Gastrocnemius medialis (tissue), 4 donors: ENCODE results near the gene GPAM. TPM values are rescaled to one million over a fixed set of nuclear protein-coding genes. Genes with fewer than 3 reads are reported as not detected.
A peak's percentile ranks its signal among the peaks of the same experiment; 100 is the strongest.

Experiments used
- ATAC-seq, 2 donors: fragments of 150-250 bp; one replicate each; pipeline ENCODE4 v1.9.1; 2016
- DNase-seq, 2 donors: peaks; one replicate each; pipeline ENCODE4 v3.0.0-alpha.2; 2019
- H3K27ac ChIP-seq, 4 donors: fragments of 200-600 bp; sonication (generic); 1 replicate in 1 of 4; 2 replicates in 3 of 4; pipeline ENCODE4 v1.5.1; 2016 to 2018; ENCODE audit warnings: mild to moderate bottlenecking in 2 of 4, moderate library complexity in 1 of 4
- H3K27me3 ChIP-seq, 3 donors: fragments of 200-600 bp; sonication (generic) in 2 of 3; 1 replicate in 1 of 3; 2 replicates in 2 of 3; pipeline versions ENCODE4 v1.5.1 to v1.6.0; 2016 to 2019; ENCODE audit warnings: mild to moderate bottlenecking in 1 of 3, moderate library complexity in 1 of 3
- H3K36me3 ChIP-seq, 2 donors: fragments of 200-600 bp; sonication (generic) in 1 of 2; one replicate each; pipeline ENCODE4 v1.5.1; 2017 to 2018
- H3K4me1 ChIP-seq, 2 donors: fragments of 200-600 bp; sonication (generic) in 1 of 2; one replicate each; pipeline ENCODE4 v1.5.1; 2016 to 2017; ENCODE audit warnings: mild to moderate bottlenecking in 2 of 2
- H3K4me3 ChIP-seq, 4 donors: fragments of 200-600 bp; sonication (generic) in 3 of 4; 1 replicate in 1 of 4; 2 replicates in 3 of 4; pipeline ENCODE4 v1.5.1; 2016 to 2019; ENCODE audit warnings: mild to moderate bottlenecking in 2 of 4
- H3K9me3 ChIP-seq, 3 donors: fragments of 200-600 bp; sonication (generic) in 2 of 3; 1 replicate in 1 of 3; 2 replicates in 2 of 3; pipeline ENCODE4 v1.5.1; 2016 to 2019
- POLR2A ChIP-seq, 2 donors: fragments of 450-650 bp; IDR thresholded peaks; one replicate each; pipeline ENCODE4 v1.6.1; 2017; ENCODE audit warnings: antibody characterized with exemption in 2 of 2, mild to moderate bottlenecking in 2 of 2, moderate library complexity in 2 of 2
- in situ Hi-C, 4 donors: fragments of 200-750 bp; cut with MboI; loops; one replicate each; pipeline versions ENCODE4 v1.15.0 to v1.8.0; 2017; ENCODE audit warnings: low sequenced_read_pairs in 4 of 4
- intact Hi-C: fragments of 100-400 bp; cut with DNase I; formaldehyde crosslinking; loops from one replicate; pipeline ENCODE4 v1.15.1; 2023; ENCODE audit warnings: low total_unique reads
- total RNA-seq, 4 donors: library from RNA; depleted of rRNA; stranded (reverse); fragments of >200 nt; gene quantifications; one replicate each; pipeline versions ENCODE4 v1.1.0 to v1.2.3, GENCODE V29; 2016
- TF ChIP-seq, protein P1 (sequence below), 5 experiments: fragments of 450-650 bp in 3 of 5; fragments of 200-600 bp in 2 of 5; sonication (generic) in 2 of 5; IDR thresholded peaks in 4 of 5; conservative IDR thresholded peaks in 1 of 5; 1 replicate in 4 of 5; 2 replicates in 1 of 5; pipeline ENCODE4 v1.5.1; 2016 to 2019; ENCODE audit warnings: antibody characterized with exemption in 5 of 5, mild to moderate bottlenecking in 3 of 5, moderate library complexity in 3 of 5

GPAM gene
- 1 to 10 TPM; 4.0 to 9.0 (median 4.6) TPM for total RNA-seq

DNA sequence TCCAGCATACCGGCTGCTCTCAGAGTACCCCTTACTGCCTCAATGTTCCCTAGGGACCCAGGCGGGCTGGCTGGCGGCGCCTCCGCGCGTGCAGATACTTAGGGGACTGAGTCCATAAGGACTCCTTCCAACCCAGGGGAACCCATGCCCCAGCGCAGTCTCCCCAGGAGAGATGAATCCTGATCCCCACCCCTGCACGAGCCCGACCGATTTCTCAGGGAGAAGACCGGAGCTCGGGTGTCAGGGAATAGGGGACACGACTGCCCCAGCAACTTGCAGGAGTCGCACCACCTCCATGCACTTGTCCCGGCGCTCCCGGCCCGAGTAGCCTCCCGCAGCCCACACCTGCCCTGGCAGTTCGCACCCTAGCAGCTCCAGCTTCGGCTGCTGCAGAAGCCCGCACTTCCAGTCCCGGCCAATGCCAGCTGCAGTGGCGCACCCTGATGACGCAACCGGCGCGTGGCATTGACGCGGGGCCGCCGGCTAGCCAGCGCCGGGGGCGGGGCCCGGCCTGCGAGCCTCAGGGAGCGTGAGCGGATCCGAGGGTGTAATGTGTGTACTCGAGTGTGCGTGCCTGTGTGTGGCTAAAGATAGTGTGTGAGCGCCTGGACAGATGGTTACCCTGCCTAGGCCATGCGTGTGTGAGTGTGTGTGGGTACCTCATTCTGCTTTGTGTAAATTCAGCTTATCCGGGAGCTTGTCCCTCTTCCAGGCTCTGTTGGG lies at the start of gene GPAM:
Gene GPAM (minus strand): TSS at position 437 of the 723 bp plus-strand sequence. CDS start 1,981 bp downstream, outside the sequence.
- ATAC-seq = peak; percentile 95 to 97
- in situ Hi-C loops = loop anchor here (5.0 to 25.0 kb wide), 4 partner anchors 129 to 279 kb away; partner anchors contain the start of genes VTI1A (in 3 of the 4) and ZDHHC6 (in 3 of the 4)
- intact Hi-C loops = loop anchor here (2.0 to 5.0 kb wide), 3 partner anchors 123 to 264 kb away; partner anchors contain the start of genes VTI1A and ZDHHC6

DNA sequence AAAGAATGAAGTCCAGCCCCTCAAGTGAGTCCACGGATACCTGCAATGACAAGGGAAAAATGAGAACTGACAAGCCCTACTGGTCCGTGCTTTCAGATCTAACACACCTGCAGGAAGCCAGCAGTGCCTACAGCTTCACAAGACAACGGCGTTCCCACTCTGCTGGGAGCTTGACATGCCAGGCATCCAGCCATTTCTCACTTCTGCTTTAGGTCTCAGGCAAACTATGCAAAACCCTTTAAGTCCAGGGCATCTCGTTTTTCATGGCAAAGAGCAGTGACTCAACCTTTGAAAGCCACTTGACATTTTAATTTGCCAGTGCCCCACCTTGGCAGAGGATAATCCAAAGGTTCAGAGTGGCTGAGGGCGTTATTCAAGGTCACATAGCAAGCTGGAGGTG lies 49.1 kb upstream of the GPAM start:
- Histone ChIP-seq H3K27me3 (no peaks in the 10 kb centered on the region), H3K27ac (no peak overlapping the region), H3K4me1 (peaks cover 6 to 14% of the 10 kb centered on the region in 2 donors), H3K9me3 (no peaks in the 10 kb centered on the region), H3K4me3 (no peak overlapping the region), H3K36me3 (no peaks in the 10 kb centered on the region)
- intact Hi-C loops (no loop called here), in situ Hi-C loops (no loop called here)
- DNase-seq = no peak
- no peak for ATAC-seq
- TF ChIP-seq, protein P1, sequence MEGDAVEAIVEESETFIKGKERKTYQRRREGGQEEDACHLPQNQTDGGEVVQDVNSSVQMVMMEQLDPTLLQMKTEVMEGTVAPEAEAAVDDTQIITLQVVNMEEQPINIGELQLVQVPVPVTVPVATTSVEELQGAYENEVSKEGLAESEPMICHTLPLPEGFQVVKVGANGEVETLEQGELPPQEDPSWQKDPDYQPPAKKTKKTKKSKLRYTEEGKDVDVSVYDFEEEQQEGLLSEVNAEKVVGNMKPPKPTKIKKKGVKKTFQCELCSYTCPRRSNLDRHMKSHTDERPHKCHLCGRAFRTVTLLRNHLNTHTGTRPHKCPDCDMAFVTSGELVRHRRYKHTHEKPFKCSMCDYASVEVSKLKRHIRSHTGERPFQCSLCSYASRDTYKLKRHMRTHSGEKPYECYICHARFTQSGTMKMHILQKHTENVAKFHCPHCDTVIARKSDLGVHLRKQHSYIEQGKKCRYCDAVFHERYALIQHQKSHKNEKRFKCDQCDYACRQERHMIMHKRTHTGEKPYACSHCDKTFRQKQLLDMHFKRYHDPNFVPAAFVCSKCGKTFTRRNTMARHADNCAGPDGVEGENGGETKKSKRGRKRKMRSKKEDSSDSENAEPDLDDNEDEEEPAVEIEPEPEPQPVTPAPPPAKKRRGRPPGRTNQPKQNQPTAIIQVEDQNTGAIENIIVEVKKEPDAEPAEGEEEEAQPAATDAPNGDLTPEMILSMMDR (IDR thresholded peaks at IDR 0.05 in 4 of 5, conservative IDR thresholded peaks at IDR 0.05 in 1 of 5) = no peak
- no peak for TF ChIP-seq POLR2A (IDR thresholded peaks at IDR 0.05)

More for the DNA sequence above, at the start of gene GPAM:
- Histone ChIP-seq H3K9me3 (no peaks in the 10 kb centered on the region), H3K4me1 (peaks cover 19 to 27% of the 10 kb centered on the region in 2 donors), H3K27ac (peak within 1 kb of the TSS; percentile 86 to 93 (median 90)), H3K4me3 (peak within 1 kb of the TSS; percentile 88 to 94 (median 91)), H3K27me3 (no peaks in the 10 kb centered on the region), H3K36me3 (peaks cover 0 to 10% of the 10 kb centered on the region in 2 donors)
- DNase-seq = peak; percentile 80 to 93
- TF ChIP-seq POLR2A (IDR thresholded peaks at IDR 0.05) = peak; percentile 63
- TF ChIP-seq, protein P1 (IDR thresholded peaks at IDR 0.05 in 4 of 5, conservative IDR thresholded peaks at IDR 0.05 in 1 of 5) = peak in 2 of 5 experiments; percentile 43 to 46

DNA sequence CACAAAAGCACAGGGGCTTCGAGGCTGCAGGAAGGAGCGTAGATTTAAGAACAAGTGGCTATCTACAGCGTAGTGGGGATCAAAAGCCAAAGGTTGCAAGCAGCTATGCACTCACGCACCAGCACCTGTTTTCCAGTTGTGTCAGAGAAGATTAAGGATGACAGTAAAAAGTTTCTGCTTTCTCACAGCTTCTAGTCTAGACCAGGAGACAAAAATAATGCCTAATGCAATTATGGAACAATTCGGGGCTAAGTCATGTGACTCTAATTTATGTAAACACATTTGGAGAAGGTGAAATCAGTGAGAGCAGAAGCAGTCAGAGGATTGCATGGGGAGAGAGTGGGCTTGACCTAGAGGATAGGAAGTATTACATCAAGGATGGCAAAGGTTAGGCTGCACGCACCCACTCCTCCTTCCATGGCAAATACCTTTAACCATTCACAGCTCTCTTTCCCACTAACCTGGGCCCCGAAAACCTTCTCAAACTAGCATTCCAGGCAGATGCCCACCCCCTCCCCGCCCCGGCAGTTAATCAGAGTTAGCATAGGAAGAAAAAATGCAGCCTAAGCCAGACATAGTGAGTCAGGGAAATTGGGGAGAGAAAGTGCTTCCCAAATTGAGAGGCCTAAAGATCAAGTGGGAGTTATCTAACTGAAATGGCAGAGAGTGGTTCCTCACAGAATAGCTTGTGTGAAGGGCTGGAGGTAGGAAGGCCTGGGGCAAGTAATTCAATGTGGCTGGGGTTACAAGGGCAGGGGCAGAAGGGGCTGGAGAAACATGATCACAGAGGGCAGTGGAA lies 48.2 kb upstream of the GPAM start:
- intact Hi-C loops (no loop called here), in situ Hi-C loops (no loop called here)
- no peak overlapping the region for H3K4me3 ChIP-seq
- no peaks in the 10 kb centered on the region for H3K36me3 ChIP-seq
- peak; percentile 61 to 77 for ATAC-seq
- H3K9me3 ChIP-seq = no peaks in the 10 kb centered on the region
- TF ChIP-seq POLR2A (IDR thresholded peaks at IDR 0.05) = no peak
- TF ChIP-seq, protein P1 (IDR thresholded peaks at IDR 0.05 in 4 of 5, conservative IDR thresholded peaks at IDR 0.05 in 1 of 5) = no peak
- H3K27me3 ChIP-seq = no peaks in the 10 kb centered on the region
- no peak for DNase-seq
- H3K4me1 ChIP-seq = peaks cover 6 to 14% of the 10 kb centered on the region in 2 donors
- H3K27ac ChIP-seq = peak overlapping the region; percentile 15 to 44 (median 29)

DNA sequence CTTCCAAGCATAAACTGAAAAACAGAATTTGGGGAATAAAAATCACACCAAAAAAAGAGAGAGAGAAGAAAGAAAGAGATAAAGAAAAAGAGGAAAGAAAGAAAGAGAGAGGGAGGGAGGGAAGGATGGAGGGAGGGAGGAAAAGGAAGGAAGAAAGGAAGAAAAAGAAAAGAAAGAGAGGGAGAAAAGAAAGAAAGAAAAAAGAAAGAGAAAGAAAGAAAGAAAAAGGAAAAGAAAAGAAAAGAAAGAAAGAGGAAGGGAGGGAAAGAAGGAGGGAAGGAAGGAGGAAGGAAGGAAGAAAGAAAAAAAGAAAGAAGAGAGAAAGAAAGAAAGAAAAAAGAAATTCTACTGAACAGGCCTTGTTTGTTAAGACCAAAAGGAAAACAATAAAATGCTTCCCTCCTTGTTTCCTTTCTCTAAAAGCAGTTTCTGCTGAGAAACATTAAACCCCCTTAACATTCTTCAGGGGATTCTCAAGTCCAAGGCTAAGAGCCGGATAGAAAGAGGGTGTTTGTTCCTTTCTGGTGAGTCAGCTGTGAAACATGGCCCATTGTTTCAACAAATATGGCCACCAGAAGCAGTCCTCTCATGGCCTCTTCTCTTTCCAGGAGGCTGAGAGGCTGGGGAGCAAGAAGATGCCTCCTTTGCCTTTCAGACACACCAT lies 46.9 kb upstream of the GPAM start:
- Histone ChIP-seq H3K36me3 (no peaks in the 10 kb centered on the region), H3K9me3 (no peaks in the 10 kb centered on the region), H3K4me1 (peaks cover 6 to 14% of the 10 kb centered on the region in 2 donors), H3K27ac (peak overlapping the region in 1 of 4 donors; percentile 44), H3K27me3 (no peaks in the 10 kb centered on the region), H3K4me3 (no peak overlapping the region)
- intact Hi-C loops = no loop called here
- ATAC-seq (no peak), DNase-seq (no peak)
- TF ChIP-seq, protein P1 (IDR thresholded peaks at IDR 0.05 in 4 of 5, conservative IDR thresholded peaks at IDR 0.05 in 1 of 5) = no peak
- TF ChIP-seq POLR2A (IDR thresholded peaks at IDR 0.05) = no peak
- in situ Hi-C loops = no loop called here
